Measurements from ENCODE around the gene MARK1. TPM values are rescaled to one million over a fixed set of nuclear protein-coding genes. Genes with fewer than 3 reads are reported as not detected.

The MARK1 gene
- polyA plus RNA-seq, 3 donors, result not detected

DNA sequence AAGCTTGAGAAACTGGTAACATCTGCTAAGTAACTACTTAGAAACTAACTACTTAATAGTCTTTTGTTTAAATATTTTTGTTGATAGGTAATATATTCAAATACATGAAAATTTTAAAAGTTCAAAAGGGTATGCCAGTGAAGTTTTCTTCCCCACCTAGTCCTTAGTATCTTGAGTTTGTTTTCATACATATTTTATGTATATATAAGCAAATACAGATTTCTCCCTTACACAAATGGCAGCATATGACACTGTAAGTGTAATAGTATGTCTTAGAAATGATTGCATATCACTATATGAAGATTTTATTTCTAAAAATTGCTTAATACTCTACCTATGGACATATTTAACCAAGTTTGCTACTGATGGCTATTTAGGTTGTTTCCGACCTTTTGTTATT, 38.9 kb downstream of the MARK1 start:
- H3K4me1 ChIP-seq (ENCODE audit: control insufficient read depth in 1 of 2, insufficient read depth in 2 of 2, low read length in 2 of 2), result no peaks in the 10 kb centered on the region
- Mint-ChIP-seq H3K27ac (no peak overlapping the region), H3K4me1 (no peaks in the 10 kb centered on the region), H3K4me3 (no peak overlapping the region), H3K9me3 (peaks cover 0 to 1% (median 0%) of the 10 kb centered on the region in 7 donors), H3K27me3 (ENCODE audit: low read depth in 3 of 3) (peaks cover 0 to 5% (median 2%) of the 10 kb centered on the region in 3 donors), H3K36me3 (no peaks in the 10 kb centered on the region)
- no peak overlapping the region for H3K4me2 ChIP-seq (replicated peaks; ENCODE audit: extremely low read depth, low read length, poor library complexity, severe bottlenecking)
- H3K9ac ChIP-seq (ENCODE audit: insufficient read depth, low read length, poor library complexity, severe bottlenecking), result no peak overlapping the region
- no peaks in the 10 kb centered on the region for H3K36me3 ChIP-seq (replicated peaks in 1 of 2; ENCODE audit: control insufficient read depth in 1 of 2, insufficient read depth in 2 of 2, low read length in 2 of 2)
- no peak overlapping the region for H2AFZ ChIP-seq (ENCODE audit: insufficient read depth, low read depth, low read length, poor library complexity, severe bottlenecking)
- H3K27ac ChIP-seq (ENCODE audit: low read depth in 1 of 2, low read length in 2 of 2), result no peak overlapping the region
- no peaks in the 10 kb centered on the region for H3K9me3 ChIP-seq (replicated peaks in 1 of 2; ENCODE audit: control insufficient read depth in 1 of 2, insufficient read depth in 1 of 2, low read length in 2 of 2)
- no peak for DNase-seq
- no peaks in the 10 kb centered on the region for H3K79me2 ChIP-seq (ENCODE audit: insufficient read depth, low read length)
- intact Hi-C loops (cut with micrococcal nuclease), result no loop called here
- H3K4me3 ChIP-seq (replicated peaks in 1 of 3; ENCODE audit: low read depth in 2 of 3, low read length in 3 of 3), result no peak overlapping the region
- no peaks in the 10 kb centered on the region for H4K20me1 ChIP-seq (ENCODE audit: insufficient read depth, low read length)
- TF ChIP-seq, protein P1, sequence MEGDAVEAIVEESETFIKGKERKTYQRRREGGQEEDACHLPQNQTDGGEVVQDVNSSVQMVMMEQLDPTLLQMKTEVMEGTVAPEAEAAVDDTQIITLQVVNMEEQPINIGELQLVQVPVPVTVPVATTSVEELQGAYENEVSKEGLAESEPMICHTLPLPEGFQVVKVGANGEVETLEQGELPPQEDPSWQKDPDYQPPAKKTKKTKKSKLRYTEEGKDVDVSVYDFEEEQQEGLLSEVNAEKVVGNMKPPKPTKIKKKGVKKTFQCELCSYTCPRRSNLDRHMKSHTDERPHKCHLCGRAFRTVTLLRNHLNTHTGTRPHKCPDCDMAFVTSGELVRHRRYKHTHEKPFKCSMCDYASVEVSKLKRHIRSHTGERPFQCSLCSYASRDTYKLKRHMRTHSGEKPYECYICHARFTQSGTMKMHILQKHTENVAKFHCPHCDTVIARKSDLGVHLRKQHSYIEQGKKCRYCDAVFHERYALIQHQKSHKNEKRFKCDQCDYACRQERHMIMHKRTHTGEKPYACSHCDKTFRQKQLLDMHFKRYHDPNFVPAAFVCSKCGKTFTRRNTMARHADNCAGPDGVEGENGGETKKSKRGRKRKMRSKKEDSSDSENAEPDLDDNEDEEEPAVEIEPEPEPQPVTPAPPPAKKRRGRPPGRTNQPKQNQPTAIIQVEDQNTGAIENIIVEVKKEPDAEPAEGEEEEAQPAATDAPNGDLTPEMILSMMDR (IDR thresholded peaks at IDR 0.05), result no peak
- WGBS (ENCODE audit: insufficient coverage), result no CpG with 5 or more reads among the region's 1 CpG
- H3K27me3 ChIP-seq (ENCODE audit: control insufficient read depth in 2 of 2, insufficient read depth in 2 of 2, low read length in 2 of 2), result no peaks in the 10 kb centered on the region

DNA sequence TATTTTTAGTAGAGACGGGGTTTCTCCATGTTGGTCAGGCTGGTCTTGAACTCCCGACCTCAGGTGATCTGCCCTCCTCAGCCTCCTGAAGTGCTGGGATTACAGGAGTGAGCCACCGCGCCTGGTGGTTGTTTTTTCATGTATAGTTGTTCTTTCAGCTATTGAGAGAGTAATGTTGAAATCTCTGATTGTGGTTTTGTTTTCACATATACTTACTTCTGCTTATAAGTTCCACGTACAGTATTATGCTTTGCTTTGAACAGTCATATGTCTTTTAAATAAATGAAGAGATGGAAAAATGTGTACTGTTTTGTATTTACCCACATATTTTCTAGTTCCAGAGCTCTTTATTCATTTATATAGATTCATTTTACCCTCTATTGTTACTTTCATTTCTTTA, 44.5 kb downstream of the MARK1 start:
- no CpG with 5 or more reads among the region's 5 CpGs for WGBS (ENCODE audit: insufficient coverage)
- Histone ChIP-seq H3K79me2 (ENCODE audit: insufficient read depth, low read length) (no peaks in the 10 kb centered on the region), H3K4me3 (replicated peaks in 1 of 3; ENCODE audit: low read depth in 2 of 3, low read length in 3 of 3) (no peak overlapping the region), H3K27me3 (ENCODE audit: control insufficient read depth in 2 of 2, insufficient read depth in 2 of 2, low read length in 2 of 2) (no peaks in the 10 kb centered on the region), H2AFZ (ENCODE audit: insufficient read depth, low read depth, low read length, poor library complexity, severe bottlenecking) (no peak overlapping the region), H3K9ac (ENCODE audit: insufficient read depth, low read length, poor library complexity, severe bottlenecking) (no peak overlapping the region), H3K36me3 (replicated peaks in 1 of 2; ENCODE audit: control insufficient read depth in 1 of 2, insufficient read depth in 2 of 2, low read length in 2 of 2) (no peaks in the 10 kb centered on the region), H3K27ac (ENCODE audit: low read depth in 1 of 2, low read length in 2 of 2) (no peak overlapping the region), H3K9me3 (replicated peaks in 1 of 2; ENCODE audit: control insufficient read depth in 1 of 2, insufficient read depth in 1 of 2, low read length in 2 of 2) (peaks cover 6 to 11% of the 10 kb centered on the region in 2 donors), H3K4me1 (ENCODE audit: control insufficient read depth in 1 of 2, insufficient read depth in 2 of 2, low read length in 2 of 2) (no peaks in the 10 kb centered on the region), H3K4me2 (replicated peaks; ENCODE audit: extremely low read depth, low read length, poor library complexity, severe bottlenecking) (no peak overlapping the region), H4K20me1 (ENCODE audit: insufficient read depth, low read length) (no peaks in the 10 kb centered on the region)
- DNase-seq, result no peak
- intact Hi-C loops (cut with micrococcal nuclease), result no loop called here
- H3K9me3 Mint-ChIP-seq, result peaks cover 6 to 11% (median 8%) of the 10 kb centered on the region in 7 donors
- TF ChIP-seq, protein P1 (IDR thresholded peaks at IDR 0.05), result no peak
- peaks cover 2% of the 10 kb centered on the region for H3K4me1 Mint-ChIP-seq
- H3K4me3 Mint-ChIP-seq, result no peak overlapping the region
- peaks cover 0 to 6% (median 6%) of the 10 kb centered on the region in 3 donors for H3K27me3 Mint-ChIP-seq (ENCODE audit: low read depth in 3 of 3)
- no peaks in the 10 kb centered on the region for H3K36me3 Mint-ChIP-seq
- H3K27ac Mint-ChIP-seq, result no peak overlapping the region
